Renal cortical epithelial cell (primary cell): ENCODE data around the gene CSNK1G3. TPM values are rescaled to one million over a fixed set of nuclear protein-coding genes. Genes with fewer than 3 reads are reported as not detected.

Experiments
- DNase-seq: peaks from one replicate; pipeline ENCODE4 v3.0.0-alpha.2; 2011; ENCODE audit warnings: low read depth
- total RNA-seq: library from RNA; depleted of rRNA; stranded (reverse); fragments of >200 nt; gene quantifications from 2 replicates; pipeline ENCODE4 v1.2.3, GENCODE V29; 2014

The CSNK1G3 gene
- total RNA-seq, 1 donor from 2014 or later, result 91.8 TPM

GRCh38 chr5:123514615-123515355, 2.8 kb downstream of the CSNK1G3 start:
- no peak for DNase-seq

- DNase-seq, result no peak
These were observed 3.9 kb downstream of the CSNK1G3 start for GRCh38 chr5:123515904-123516303.

DNA sequence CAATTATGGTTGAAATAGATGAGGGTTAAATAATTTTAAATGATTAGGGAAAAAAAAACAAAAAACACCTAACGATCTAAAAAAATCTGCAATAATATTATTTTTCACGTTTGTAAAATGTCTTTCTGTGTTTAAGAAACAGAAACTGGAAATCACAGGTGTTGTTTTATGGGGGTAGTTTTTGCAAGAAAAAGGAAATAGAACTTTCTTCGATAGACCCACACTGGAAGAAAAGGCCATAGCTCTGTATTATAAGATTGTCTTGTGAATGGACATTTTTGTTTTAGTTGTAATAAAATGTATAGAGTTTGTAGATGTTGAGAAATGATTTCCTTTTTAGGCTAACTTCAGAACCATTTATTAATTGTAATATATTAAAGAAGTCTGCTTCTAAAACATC, 5.5 kb downstream of the CSNK1G3 start:
- DNase-seq, result no peak

DNA sequence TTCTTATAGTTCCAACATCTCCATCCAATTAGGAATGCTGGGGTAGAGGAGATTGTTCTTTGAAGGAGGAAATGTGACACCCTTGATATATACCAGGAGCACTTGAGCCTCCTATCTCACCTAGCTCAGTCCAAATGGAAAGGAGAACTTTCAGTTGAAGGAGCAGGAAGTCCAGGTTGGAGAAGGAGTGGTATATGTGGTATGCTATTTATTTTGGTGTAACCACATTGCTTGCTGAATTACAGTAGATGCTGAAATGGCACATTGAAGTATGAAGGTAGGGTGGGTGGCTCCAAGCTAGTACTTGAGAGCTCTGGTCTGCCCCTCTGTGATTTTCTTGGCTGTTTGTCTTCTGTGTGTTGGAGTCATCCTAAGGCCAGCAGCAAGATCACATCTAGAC, 6.1 kb downstream of the CSNK1G3 start:
- no peak for DNase-seq

GRCh38 chr5:123520677-123521247, 8.8 kb downstream of the CSNK1G3 start:
- no peak for DNase-seq

DNA sequence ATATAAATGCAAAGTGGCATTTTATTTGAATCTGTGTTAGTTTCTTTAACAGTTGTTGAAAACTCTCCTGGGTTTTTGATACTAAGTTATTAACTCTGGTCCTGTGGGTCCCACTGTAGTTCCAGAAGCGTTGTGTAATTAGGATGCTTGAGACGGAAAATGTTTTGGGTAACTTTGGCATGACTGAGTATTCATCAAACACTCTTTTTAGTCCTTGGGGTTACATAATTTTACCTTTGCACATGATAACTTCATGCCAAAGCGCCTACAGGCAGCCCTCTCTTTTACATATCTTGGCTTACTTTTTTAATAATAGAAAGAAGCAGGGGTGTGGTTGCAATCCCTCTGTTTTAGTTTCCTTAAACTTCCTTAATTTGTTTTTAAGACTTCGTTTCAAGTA, 12.2 kb downstream of the CSNK1G3 start:
- DNase-seq, result no peak

GRCh38 chr5:123527190-123527589, 15.2 kb downstream of the CSNK1G3 start:
- no peak for DNase-seq

DNA sequence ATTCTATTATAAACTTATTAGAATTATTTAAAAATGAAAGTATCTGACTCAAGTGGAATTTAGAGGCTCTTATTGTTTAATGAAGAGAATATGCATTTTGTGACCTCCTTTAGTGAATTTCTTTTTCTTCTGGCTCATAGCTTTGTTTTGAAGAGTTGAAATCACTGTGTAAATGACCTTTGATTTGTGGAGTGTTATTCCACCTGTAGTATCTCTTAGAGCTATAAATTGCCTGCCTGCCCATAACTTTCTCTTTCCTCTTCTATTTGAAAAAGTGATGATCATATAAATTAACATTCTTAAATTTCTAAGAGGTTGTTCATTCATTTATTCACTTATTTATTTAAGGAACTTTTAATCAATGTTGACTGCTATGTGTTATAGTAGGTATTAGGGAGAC, 16.1 kb downstream of the CSNK1G3 start:
- no peak for DNase-seq

GRCh38 chr5:123528878-123529277, 16.9 kb downstream of the CSNK1G3 start:
- DNase-seq, result no peak

- no peak for DNase-seq
These were observed 18.8 kb downstream of the CSNK1G3 start for GRCh38 chr5:123530728-123531127.

GRCh38 chr5:123535648-123536047, 23.7 kb downstream of the CSNK1G3 start:
- DNase-seq, result no peak

GRCh38 chr5:123537256-123537655, 25.3 kb downstream of the CSNK1G3 start:
- no peak for DNase-seq

DNA sequence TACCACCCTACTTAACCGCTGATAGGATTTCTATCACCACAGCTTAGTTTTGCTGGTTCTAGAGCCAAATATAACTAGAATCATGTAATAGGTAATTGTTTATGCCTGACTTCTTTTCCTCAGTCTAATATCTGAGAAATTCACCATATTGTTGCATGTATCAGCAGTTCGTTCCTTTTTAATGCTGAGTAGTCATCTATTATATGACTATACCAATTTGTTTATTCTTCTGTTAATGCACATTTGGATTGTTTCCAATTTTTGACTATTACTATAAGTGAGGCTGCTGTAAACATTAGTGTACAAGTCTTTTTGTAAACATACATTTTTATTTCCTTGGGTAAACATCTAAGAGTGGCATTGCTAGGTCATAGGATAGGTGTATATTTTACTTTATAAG, 25.9 kb downstream of the CSNK1G3 start:
- DNase-seq, result no peak

- no peak for DNase-seq
These were observed 26.9 kb downstream of the CSNK1G3 start for GRCh38 chr5:123538670-123539459.

DNA sequence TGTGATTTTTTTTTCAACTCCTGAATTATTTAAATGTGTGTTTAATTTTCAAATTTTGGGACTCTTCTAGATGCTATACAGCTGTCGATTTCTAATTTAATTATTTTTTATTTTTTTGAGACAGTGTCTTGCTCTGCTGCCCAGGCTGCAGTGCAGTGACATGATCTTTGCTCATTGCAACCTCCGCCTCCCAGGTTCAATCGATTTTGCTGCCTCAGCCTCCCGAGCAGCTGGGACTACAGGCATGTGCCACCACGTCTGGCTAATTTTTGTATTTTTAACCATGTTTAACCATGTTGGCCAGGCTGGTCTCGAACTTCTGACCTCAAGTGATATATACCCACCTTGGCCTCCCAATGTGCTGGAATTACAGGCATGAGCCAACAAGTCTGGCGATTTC, 28.6 kb downstream of the CSNK1G3 start:
- no peak for DNase-seq

DNA sequence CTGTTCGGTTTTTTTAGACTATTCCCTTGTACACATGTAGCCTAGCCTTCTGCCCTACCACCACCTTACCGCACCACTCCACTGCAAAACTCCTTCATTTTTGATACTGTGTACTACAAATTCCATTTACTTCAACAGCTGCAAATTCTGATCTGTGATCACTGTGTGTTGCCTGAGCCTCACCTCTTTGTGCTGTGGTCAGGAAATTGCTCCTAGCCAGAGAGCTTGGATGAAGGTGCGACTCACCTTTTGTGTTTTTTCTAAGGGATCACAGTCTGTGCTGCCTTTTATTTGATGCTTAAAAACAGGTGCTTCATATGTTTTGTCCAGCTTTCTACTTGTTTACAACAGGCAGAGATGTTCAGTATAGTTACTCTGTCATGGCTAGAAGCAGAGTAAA, 31.5 kb downstream of the CSNK1G3 start:
- DNase-seq, result peak; percentile 35

DNA sequence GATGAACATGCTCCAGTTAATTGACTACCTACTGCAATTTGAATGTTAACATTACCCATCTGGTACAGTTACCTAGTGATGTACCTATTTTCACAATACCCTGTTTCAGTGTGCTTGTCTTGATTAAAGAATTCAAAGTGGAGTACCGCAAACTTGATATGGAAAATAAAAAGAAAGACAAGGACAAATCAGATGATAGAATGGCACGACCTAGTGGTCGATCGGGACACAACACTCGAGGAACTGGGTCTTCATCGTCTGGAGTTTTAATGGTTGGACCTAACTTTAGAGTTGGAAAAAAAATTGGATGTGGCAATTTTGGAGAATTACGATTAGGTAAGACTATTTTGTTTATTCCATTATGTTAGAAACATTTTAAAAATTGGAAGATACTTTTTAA, 33.5 kb downstream of the CSNK1G3 start:
- peak; percentile 13 for DNase-seq

DNA sequence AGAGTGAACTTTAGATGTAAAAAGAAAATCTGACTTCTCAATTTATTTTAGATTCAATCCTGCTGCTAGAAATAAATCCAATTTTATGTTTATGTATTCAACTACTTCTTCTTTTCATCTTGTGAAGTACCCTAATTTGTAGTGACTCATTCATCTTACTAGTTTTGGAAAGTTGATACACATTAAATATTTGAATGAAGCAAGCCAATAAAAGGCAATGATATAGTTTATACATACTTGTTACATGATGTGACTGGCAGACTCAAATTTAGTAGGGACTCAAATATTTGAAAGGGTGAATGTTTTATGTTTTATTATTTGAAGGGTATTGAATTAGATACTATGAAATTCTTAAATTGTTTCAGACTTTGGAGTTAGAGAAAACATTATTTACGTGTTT, 34.7 kb downstream of the CSNK1G3 start:
- no peak for DNase-seq

DNA sequence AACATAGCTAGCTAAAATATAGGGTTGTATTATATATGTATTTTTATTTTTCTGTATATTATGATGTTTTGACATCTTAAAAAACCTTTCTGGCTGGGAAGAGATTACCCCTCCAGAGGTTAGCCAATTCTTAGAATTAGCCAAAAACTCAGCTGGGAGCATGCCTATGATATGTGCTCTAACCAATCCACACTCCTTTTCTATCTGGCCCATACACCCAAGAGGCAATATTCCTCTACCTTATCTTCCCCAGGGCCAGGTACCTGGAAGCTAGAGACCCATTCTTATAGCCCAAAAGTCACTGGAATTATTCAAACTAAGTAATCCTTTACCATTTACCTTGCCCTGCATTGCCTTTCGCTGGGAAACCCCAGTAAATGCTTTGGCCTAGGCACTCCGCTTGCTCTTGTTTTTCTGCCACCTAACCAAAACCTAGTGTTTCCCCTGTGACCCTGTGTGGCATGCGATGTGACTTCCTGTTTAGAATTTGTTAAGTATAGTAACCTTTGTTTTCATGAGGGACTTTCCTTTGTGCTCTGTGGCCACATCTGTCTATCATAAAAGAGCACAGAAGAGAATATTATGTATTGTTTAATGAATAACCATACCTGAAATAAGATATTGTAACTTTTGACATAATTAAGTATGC, 37.4 kb downstream of the CSNK1G3 start:
- DNase-seq, result no peak

GRCh38 chr5:123554601-123555000, 42.6 kb downstream of the CSNK1G3 start:
- no peak for DNase-seq

DNA sequence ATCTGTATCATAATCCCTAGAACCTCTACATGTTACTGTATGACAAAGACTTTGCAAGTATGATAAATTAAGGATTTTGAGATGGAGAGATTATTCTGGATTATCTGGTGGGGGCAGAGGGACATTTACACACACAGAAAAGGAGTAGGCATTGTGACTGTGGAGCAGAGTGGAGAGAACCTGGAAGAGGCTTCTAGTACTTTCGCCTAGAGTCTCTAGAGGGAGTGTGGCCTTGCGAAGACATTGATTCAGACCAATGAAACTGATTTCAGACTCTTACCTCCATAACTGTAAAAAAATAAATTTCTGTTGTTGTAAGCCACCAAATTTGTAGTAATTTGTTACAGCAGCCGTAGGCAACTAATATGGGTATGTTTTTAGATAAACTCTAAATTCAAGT, 45.9 kb downstream of the CSNK1G3 start:
- no peak for DNase-seq

DNA sequence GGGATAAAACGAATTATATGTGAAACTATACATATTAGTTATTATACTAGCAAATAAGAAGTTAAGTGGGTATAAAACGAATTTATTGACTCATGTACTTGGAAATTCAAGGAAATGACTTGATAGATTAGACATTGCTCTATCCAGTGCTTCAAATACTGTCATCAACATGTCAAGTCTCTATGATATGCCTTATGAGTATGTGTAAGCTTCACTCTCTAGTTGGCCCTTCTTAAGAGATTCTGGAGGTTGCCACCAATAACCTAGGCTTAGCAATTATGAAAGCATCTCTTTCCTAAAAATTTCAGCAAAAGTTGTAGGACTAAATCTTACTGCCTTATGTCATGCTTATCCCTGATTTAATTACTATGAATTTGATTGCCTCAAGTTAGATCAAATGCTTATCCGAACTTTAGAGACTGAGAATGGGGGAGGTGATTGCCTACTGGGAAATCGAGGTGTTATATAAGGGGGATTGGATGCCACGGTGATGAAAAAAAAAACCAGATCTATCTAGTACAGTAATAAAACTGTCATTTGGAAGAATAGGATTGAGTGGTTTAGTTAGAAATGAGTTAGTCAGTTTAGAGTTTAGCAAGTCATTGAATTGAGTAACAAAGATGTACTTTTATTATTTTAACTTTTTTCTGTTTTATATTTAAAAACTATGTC, 46.9 kb downstream of the CSNK1G3 start:
- DNase-seq, result no peak
